Cardiac ventricle fibroblast (primary cell): ENCODE measurements around the gene ZNF431. TPM values are rescaled to one million over a fixed set of nuclear protein-coding genes. Genes with fewer than 3 reads are reported as not detected.

Experiments
- total RNA-seq: library from RNA; depleted of rRNA; stranded (reverse); fragments of >200 nt; gene quantifications from 2 replicates; pipeline ENCODE4 v1.2.3, GENCODE V29; 2015

The ZNF431 gene
- total RNA-seq, result 5.6 and 7.4 TPM in 2 replicates

GRCh38 chr19:21141787-21142464 is at the start of gene ZNF431:
Gene ZNF431 (plus strand): TSS chr19:21142040. CDS start chr19:21142184, 144 bp downstream.

Other genes starting within 250 kb of the ZNF431 start
- 2.0 and 4.2 TPM in 2 replicates for gene ZNF85, start 218.8 kb upstream of the ZNF431 start, total RNA-seq
- 7.1 and 14.3 TPM in 2 replicates for gene ZNF430, start 121.4 kb upstream of the ZNF431 start, total RNA-seq
- 2.2 and 5.9 TPM in 2 replicates for gene ZNF714, start 59.8 kb upstream of the ZNF431 start, total RNA-seq
- 5.6 and 7.0 TPM in 2 replicates for gene ZNF708, start 187.4 kb downstream of the ZNF431 start, total RNA-seq
- 2.6 and 2.7 TPM in 2 replicates for gene ZNF738, start 217.0 kb downstream of the ZNF431 start, total RNA-seq